Effector memory CD8-positive, alpha-beta T cell (primary cell): ENCODE data around the gene LIPT2.
A peak's percentile ranks its signal among the peaks of the same experiment; 100 is the strongest.

Experiments
- ATAC-seq: fragments of 150-1000 bp; cut with Tn5 transposase; replicated peaks from 2 replicates; pipeline ENCODE4 v1.10.0; 2021; ENCODE audit warnings: mild to moderate bottlenecking, moderate library complexity
- DNase-seq, 3 experiments: peaks; one replicate each; pipeline ENCODE4 v3.0.0; 2021
- H3K27ac Mint-ChIP-seq, 2 donors: one replicate each; pipeline ENCODE4 v1.8.0; 2022; ENCODE audit warnings: mild to moderate bottlenecking in 2 of 2, mixed read lengths in 2 of 2, moderate library complexity in 2 of 2
- H3K27me3 Mint-ChIP-seq, 2 donors: one replicate each; pipeline ENCODE4 v1.8.0; 2022; ENCODE audit warnings: mixed read lengths in 2 of 2
- H3K36me3 Mint-ChIP-seq: one replicate; pipeline ENCODE4 v1.8.0; 2022; ENCODE audit warnings: mild to moderate bottlenecking, moderate library complexity, mixed read lengths; ENCODE audit not compliant: insufficient read depth
- H3K4me1 Mint-ChIP-seq, 2 donors: one replicate each; pipeline ENCODE4 v1.8.0; 2022; ENCODE audit warnings: low read depth in 2 of 2, mixed read lengths in 2 of 2
- H3K4me3 Mint-ChIP-seq, 2 donors: one replicate each; pipeline ENCODE4 v1.8.0; 2022; ENCODE audit warnings: mild to moderate bottlenecking in 2 of 2, mixed read lengths in 2 of 2, moderate library complexity in 2 of 2
- H3K9me3 Mint-ChIP-seq, 2 donors: one replicate each; pipeline ENCODE4 v1.8.0; 2022; ENCODE audit warnings: mixed read lengths in 2 of 2

Gene LIPT2

DNA sequence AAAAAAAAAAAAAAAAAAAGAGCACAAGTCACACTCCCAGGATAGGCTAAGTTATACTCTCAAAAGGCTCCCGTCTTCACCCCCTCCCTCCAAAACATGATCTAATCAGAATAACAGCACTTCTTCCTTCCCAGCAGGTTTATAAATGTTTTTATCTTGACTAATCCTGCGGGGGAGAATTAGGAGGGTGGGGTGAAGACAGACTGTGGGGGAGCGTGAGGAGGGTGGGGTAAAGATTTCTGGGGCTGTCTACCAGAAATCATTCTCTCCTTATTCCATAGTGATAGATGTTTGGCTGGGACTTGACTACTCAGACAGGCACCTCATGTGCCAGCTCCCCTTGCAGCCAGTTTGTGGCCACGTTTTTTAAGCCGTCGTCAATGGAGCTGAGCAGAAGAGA lies 43.2 kb downstream of the LIPT2 start:
- no peak for DNase-seq
- no peaks in the 10 kb centered on the region for H3K36me3 Mint-ChIP-seq
- ATAC-seq = no peak
- no peak overlapping the region for H3K4me3 Mint-ChIP-seq
- H3K9me3 Mint-ChIP-seq = no peaks in the 10 kb centered on the region
- H3K27me3 Mint-ChIP-seq = peaks cover 22 to 25% of the 10 kb centered on the region in 2 donors
- H3K27ac Mint-ChIP-seq = no peak overlapping the region
- no peaks in the 10 kb centered on the region for H3K4me1 Mint-ChIP-seq

DNA sequence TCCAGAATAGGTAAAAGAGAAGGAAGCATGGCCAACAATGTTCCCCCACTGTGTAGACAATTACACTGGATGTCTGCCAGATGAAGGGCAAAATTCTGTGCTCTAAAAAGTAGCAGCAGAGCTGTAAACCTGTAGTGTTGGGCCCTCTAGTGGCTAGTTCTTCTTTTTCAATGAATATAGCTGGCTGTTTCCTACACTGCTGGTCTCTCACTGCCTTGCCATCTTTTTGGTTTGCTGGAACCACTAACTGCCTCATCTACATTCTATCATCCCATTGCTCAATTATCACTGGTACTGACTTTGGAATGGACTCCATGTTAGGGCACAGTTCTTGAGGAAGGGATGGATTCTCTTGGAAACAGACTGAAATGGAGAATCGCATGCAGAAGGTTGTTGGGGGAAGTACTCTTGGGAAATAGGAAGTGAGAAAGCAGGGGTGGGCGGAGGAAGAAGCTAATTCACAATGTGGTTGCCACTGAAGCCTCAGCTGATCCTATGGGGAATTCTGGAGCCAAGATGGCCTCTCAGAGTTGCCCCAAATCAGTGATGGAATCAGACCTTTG lies 44.1 kb downstream of the LIPT2 start:
- ATAC-seq (peak; percentile 92), DNase-seq (peak; percentile 44 to 49 (median 47))
- H3K9me3 Mint-ChIP-seq = no peaks in the 10 kb centered on the region
- no peak overlapping the region for H3K4me3 Mint-ChIP-seq
- H3K27me3 Mint-ChIP-seq = peaks cover 28 to 31% of the 10 kb centered on the region in 2 donors
- H3K4me1 Mint-ChIP-seq = no peaks in the 10 kb centered on the region
- no peaks in the 10 kb centered on the region for H3K36me3 Mint-ChIP-seq
- H3K27ac Mint-ChIP-seq = no peak overlapping the region

DNA sequence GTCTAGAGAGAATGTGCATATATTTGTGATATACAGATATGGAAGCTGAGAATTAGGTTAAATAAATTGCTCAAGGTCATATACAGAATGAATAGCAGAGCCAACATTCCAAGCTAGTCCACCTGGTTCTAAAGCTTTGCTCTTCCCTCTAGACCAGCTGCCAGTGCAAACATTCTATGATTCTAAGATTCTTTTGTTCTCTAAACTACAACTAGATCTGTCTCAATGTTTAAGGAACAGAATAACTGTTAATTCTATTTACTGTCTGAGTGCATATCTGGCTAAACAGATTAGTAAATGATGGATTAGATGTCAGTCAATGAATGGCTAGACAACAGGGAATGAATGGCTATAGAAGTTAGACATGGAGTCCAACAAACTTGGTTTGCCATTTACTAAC lies 45.8 kb downstream of the LIPT2 start:
- no peak for ATAC-seq
- H3K9me3 Mint-ChIP-seq = no peaks in the 10 kb centered on the region
- no peaks in the 10 kb centered on the region for H3K36me3 Mint-ChIP-seq
- DNase-seq = no peak
- peaks cover 24 to 41% of the 10 kb centered on the region in 2 donors for H3K27me3 Mint-ChIP-seq
- no peaks in the 10 kb centered on the region for H3K4me1 Mint-ChIP-seq
- no peak overlapping the region for H3K4me3 Mint-ChIP-seq
- H3K27ac Mint-ChIP-seq = no peak overlapping the region

DNA sequence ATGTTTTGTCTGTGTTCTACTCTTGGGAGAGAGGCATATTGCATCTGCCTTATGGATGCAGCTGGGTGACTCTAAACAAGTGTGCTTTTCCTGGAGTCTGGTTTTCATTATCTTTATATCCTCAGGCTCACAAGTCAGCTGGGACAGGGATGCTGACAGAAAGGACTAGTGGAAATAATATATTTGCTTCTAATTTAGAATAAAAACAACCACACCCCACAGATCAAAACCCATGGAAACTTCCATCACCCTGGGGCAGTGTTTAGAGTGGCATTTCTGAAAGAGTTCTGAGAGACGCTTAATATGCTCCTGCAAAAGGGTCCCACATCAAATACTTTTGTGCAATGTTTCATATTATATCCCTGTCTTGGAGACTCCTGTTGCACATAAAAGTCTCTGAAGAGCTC lies 47.0 kb downstream of the LIPT2 start:
- H3K4me3 Mint-ChIP-seq = no peak overlapping the region
- H3K4me1 Mint-ChIP-seq = no peaks in the 10 kb centered on the region
- DNase-seq (no peak), ATAC-seq (no peak)
- peaks cover 13 to 32% of the 10 kb centered on the region in 2 donors for H3K27me3 Mint-ChIP-seq
- no peaks in the 10 kb centered on the region for H3K9me3 Mint-ChIP-seq
- H3K36me3 Mint-ChIP-seq = no peaks in the 10 kb centered on the region
- no peak overlapping the region for H3K27ac Mint-ChIP-seq

DNA sequence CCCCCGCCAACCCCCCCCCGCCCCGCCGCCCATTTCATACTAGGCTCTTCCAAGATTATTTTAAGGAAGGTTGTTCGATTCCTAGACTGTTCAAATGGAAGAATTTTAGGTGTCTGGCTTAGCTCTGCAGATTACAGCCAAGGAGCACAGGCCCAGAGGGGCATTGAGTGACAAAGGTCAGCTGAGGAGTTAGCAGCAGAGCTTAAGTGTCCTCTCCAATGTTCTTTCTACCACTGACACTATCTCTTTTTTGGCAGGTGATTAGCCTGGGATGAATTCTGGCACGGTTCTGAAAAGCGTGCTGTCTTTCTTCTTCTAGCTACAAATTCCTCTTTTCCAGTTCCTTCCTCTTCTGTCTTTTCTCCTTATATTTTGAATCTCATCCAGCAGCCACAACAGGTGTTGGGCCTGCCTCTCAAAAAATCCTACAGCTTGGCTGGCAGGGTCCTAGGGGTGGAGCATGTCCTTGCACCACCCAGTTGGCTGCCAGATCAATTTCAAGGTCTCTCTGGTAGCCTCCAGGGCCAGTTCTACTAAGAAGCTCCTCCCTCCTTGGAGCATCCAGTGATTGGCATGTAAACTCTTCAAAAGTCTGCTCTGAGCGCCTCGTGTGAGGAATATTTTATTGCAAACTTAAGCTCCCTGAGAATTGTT lies 49.2 kb downstream of the LIPT2 start:
- H3K27me3 Mint-ChIP-seq = peaks cover 13 to 32% of the 10 kb centered on the region in 2 donors
- H3K9me3 Mint-ChIP-seq = no peaks in the 10 kb centered on the region
- H3K27ac Mint-ChIP-seq = no peak overlapping the region
- no peaks in the 10 kb centered on the region for H3K4me1 Mint-ChIP-seq
- ATAC-seq (no peak), DNase-seq (no peak)
- H3K4me3 Mint-ChIP-seq = no peak overlapping the region
- no peaks in the 10 kb centered on the region for H3K36me3 Mint-ChIP-seq

- no peak overlapping the region for H3K27ac Mint-ChIP-seq
- H3K4me3 Mint-ChIP-seq = no peak overlapping the region
- H3K9me3 Mint-ChIP-seq = no peaks in the 10 kb centered on the region
- H3K27me3 Mint-ChIP-seq = peaks cover 13 to 32% of the 10 kb centered on the region in 2 donors
- no peak for ATAC-seq
- H3K36me3 Mint-ChIP-seq = no peaks in the 10 kb centered on the region
- DNase-seq = no peak
- H3K4me1 Mint-ChIP-seq = no peaks in the 10 kb centered on the region
These were observed 50.3 kb downstream of the LIPT2 start for GRCh38 chr11:74443071-74443864.

- Mint-ChIP-seq H3K36me3 (no peaks in the 10 kb centered on the region), H3K9me3 (no peaks in the 10 kb centered on the region), H3K27ac (no peak overlapping the region), H3K4me3 (no peak overlapping the region), H3K4me1 (no peaks in the 10 kb centered on the region), H3K27me3 (peaks cover 13 to 32% of the 10 kb centered on the region in 2 donors)
- DNase-seq = no peak
- no peak for ATAC-seq
These were observed 50.9 kb downstream of the LIPT2 start for GRCh38 chr11:74442636-74443035.
